B cell (primary cell): ENCODE results near the gene CEP128. TPM values are rescaled to one million over a fixed set of nuclear protein-coding genes. Genes with fewer than 3 reads are reported as not detected.

Experiments used
- ATAC-seq: fragments of 200-7000 bp; cut with Tn5 transposase; one replicate; pipeline ENCODE4 v1.10.0; 2021; ENCODE audit warnings: low read depth, mild to moderate bottlenecking, moderate number of reproducible peaks, moderate library complexity
- CTCF ChIA-PET: fragments of 350-600 bp; sonication (Branson Sonifier 250); formaldehyde crosslinking; loops from one replicate; lab custom pipeline; 2021; ENCODE audit warnings: antibody characterized with exemption, inconsistent platforms; lab: Charles Lee
- POLR2A ChIA-PET: fragments of 350-600 bp; sonication (Branson Sonifier 250); formaldehyde crosslinking; loops from one replicate; lab custom pipeline; 2021; ENCODE audit warnings: antibody characterized with exemption; lab: Charles Lee
- DNase-seq: peaks from one replicate; pipeline ENCODE4 v3.0.0; 2013
- H2AFZ ChIP-seq: 2 replicates; pipeline ENCODE4 v1.6.1; 2012; ENCODE audit warnings: mild to moderate bottlenecking, low read depth, low read length; ENCODE audit not compliant: insufficient read depth, poor library complexity, severe bottlenecking
- H3K27ac ChIP-seq, 2 donors: 1 replicate in 1 of 2; 2 replicates in 1 of 2; pipeline ENCODE4 v1.5.1; 2012 to 2013; ENCODE audit warnings: low read length in 2 of 2, mild to moderate bottlenecking in 2 of 2, moderate library complexity in 1 of 2
- H3K27me3 ChIP-seq, 4 experiments: fragments of 200-600 bp in 1 of 4; sonication (generic) in 1 of 4; replicated peaks in 1 of 4; 1 replicate in 2 of 4; 2 replicates in 2 of 4; pipeline versions ENCODE4 v1.6.1 to v1.7.0; 2013 to 2016; ENCODE audit warnings: low read length in 3 of 4, mild to moderate bottlenecking in 2 of 4, mixed read lengths in 1 of 4, moderate library complexity in 1 of 4; ENCODE audit not compliant: insufficient read depth in 4 of 4, control insufficient read depth in 3 of 4; ENCODE audit errors: control extremely low read depth in 1 of 4
- H3K36me3 ChIP-seq, 2 experiments: replicated peaks in 1 of 2; 1 replicate in 1 of 2; 2 replicates in 1 of 2; pipeline versions ENCODE4 v1.6.1 to v1.7.1; 2013; ENCODE audit warnings: low read length in 1 of 2; ENCODE audit not compliant: insufficient read depth in 2 of 2, control insufficient read depth in 1 of 2; ENCODE audit errors: control extremely low read depth in 1 of 2, extremely low read depth in 1 of 2
- H3K4me1 ChIP-seq, 2 donors: fragments of 200-600 bp in 1 of 2; sonication (generic) in 1 of 2; 1 replicate in 1 of 2; 2 replicates in 1 of 2; pipeline versions ENCODE4 v1.5.1 to v1.6.1; 2013 to 2017; ENCODE audit warnings: low read length in 2 of 2; ENCODE audit not compliant: control insufficient read depth in 2 of 2, insufficient read depth in 2 of 2
- H3K4me2 ChIP-seq: replicated peaks from 2 replicates; pipeline ENCODE3; 2012; ENCODE audit warnings: mild to moderate bottlenecking, low read depth, low read length; ENCODE audit not compliant: poor library complexity, severe bottlenecking
- H3K4me3 ChIP-seq, 5 experiments: fragments of 200-600 bp in 1 of 5; sonication (generic) in 1 of 5; 1 replicate in 3 of 5; 2 replicates in 2 of 5; pipeline versions ENCODE4 v1.5.1 to v1.7.0; 2011 to 2016; ENCODE audit warnings: low read length in 4 of 5, mild to moderate bottlenecking in 4 of 5, low read depth in 2 of 5, control low read depth in 1 of 5, moderate library complexity in 1 of 5; ENCODE audit not compliant: insufficient read depth in 1 of 5; ENCODE audit errors: control extremely low read depth in 1 of 5, extremely low read depth in 1 of 5
- H3K79me2 ChIP-seq: fragments of 200-600 bp; sonication (generic); one replicate; pipeline ENCODE4 v1.6.0; 2016; ENCODE audit warnings: low read length; ENCODE audit not compliant: control insufficient read depth, insufficient read depth
- H3K9ac ChIP-seq: fragments of 200-600 bp; sonication (generic); 2 replicates; pipeline ENCODE4 v1.6.1; 2017; ENCODE audit warnings: mild to moderate bottlenecking, low read length, moderate library complexity
- H3K9me3 ChIP-seq, 3 donors: one replicate each; pipeline versions ENCODE4 v1.6.1 to v1.7.1; 2013; ENCODE audit warnings: low read length in 2 of 3; ENCODE audit not compliant: control insufficient read depth in 2 of 3, insufficient read depth in 1 of 3; ENCODE audit errors: control extremely low read depth in 1 of 3
- H4K20me1 ChIP-seq: 2 replicates; pipeline ENCODE4 v1.6.0; 2012; ENCODE audit warnings: mild to moderate bottlenecking, low read length; ENCODE audit not compliant: insufficient read depth, control insufficient read depth, poor library complexity, severe bottlenecking
- H3K27ac Mint-ChIP-seq: one replicate; pipeline ENCODE4 v1.8.0; 2021; ENCODE audit warnings: mixed read lengths
- H3K27me3 Mint-ChIP-seq: one replicate; pipeline ENCODE4 v1.8.0; 2021; ENCODE audit warnings: mixed read lengths
- H3K4me1 Mint-ChIP-seq: one replicate; pipeline ENCODE4 v1.8.0; 2021; ENCODE audit warnings: mixed read lengths
- H3K4me3 Mint-ChIP-seq: one replicate; pipeline ENCODE4 v1.8.0; 2021; ENCODE audit warnings: mixed read lengths
- H3K9me3 Mint-ChIP-seq: one replicate; pipeline ENCODE4 v1.8.0; 2022; ENCODE audit warnings: mixed read lengths; ENCODE audit not compliant: insufficient read depth
- CTCF ChIP-seq: fragments of 200-600 bp; IDR thresholded peaks from one replicate; pipeline ENCODE4 v1.8.0; 2022; ENCODE audit warnings: antibody characterized with exemption, mild to moderate bottlenecking
- EZH2 ChIP-seq: IDR thresholded peaks from 2 replicates; pipeline ENCODE4 v1.6.1; 2012; ENCODE audit warnings: borderline replicate concordance, low read depth, mild to moderate bottlenecking, moderate library complexity, low read length; ENCODE audit not compliant: insufficient read depth, poor library complexity, severe bottlenecking
- WGBS: methylation state at CpG from one replicate; pipeline ENCODE4 v1.1.5; 2013; ENCODE audit warnings: missing lambda C conversion rate; ENCODE audit not compliant: insufficient coverage; 5-methylcytosine and 5-hydroxymethylcytosine counted together
- intact Hi-C: fragments of 100-400 bp; cut with micrococcal nuclease; formaldehyde crosslinking; loops from one replicate; pipeline ENCODE4 v1.10.0; 2022
- polyA plus RNA-seq: library from polyadenylated mRNA; depleted of rRNA; stranded (reverse); fragments of >200 nt; gene quantifications from 2 replicates; pipeline ENCODE4 v1.2.3, GENCODE V29; 2012
- total RNA-seq, 2 donors: library from RNA; stranded (reverse); fragments of 120-200 nt in 1 of 2; gene quantifications; 1 replicate in 1 of 2; 2 replicates in 1 of 2; pipeline versions ENCODE4 v1.2.3 to v1.2.4, GENCODE V29; 2013 to 2022

The CEP128 gene
- total and polyA plus RNA-seq, 2 donors (not counting 1 experiment from before 2014, with no cell fraction given): 1.1 to 31.6 TPM

DNA sequence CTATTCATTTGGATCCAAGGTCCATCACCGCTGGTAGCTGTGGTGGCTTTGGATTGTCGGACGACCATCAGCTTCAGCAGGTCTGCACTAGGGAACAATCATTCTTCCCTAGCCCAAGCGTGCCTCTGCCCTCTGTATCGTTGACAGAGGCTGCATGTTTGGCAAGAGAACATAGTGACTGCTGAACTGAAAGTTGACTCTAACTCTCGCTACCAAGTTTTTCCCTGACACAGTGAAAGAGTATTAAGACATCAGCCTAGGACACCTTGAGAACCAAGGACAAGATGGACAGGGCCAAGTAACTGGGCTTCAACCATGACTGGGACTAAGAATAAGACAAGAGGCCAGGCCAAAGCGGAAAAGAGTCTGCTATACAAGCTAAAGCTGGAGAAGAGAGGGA, 40.1 kb upstream of the CEP128 start:
- Histone ChIP-seq H3K9me3 (no peaks in the 10 kb centered on the region), H3K4me2 (no peak overlapping the region), H3K4me3 (no peak overlapping the region), H3K9ac (no peak overlapping the region), H3K4me1 (no peaks in the 10 kb centered on the region), H3K79me2 (no peaks in the 10 kb centered on the region), H3K27ac (no peak overlapping the region), H3K27me3 (no peaks in the 10 kb centered on the region), H2AFZ (no peak overlapping the region), H4K20me1 (no peaks in the 10 kb centered on the region), H3K36me3 (no peaks in the 10 kb centered on the region)
- H3K4me3 Mint-ChIP-seq: no peak overlapping the region
- H3K27me3 Mint-ChIP-seq: peaks cover 8% of the 10 kb centered on the region
- ATAC-seq: no peak
- intact Hi-C loops: no loop called here
- no peak for DNase-seq
- no peaks in the 10 kb centered on the region for H3K4me1 Mint-ChIP-seq
- TF ChIP-seq EZH2: no peak
- no peak for TF ChIP-seq CTCF
- 97% methylated on average over 7 of the region's 7 CpGs for WGBS
- H3K9me3 Mint-ChIP-seq: no peaks in the 10 kb centered on the region
- H3K27ac Mint-ChIP-seq: no peak overlapping the region
- CTCF ChIA-PET: interaction anchor here (0.8 to 1.2 kb wide), 2 partner anchors 25 to 28 kb away, joined by 3 read pairs; no protein-coding TSS in a partner anchor
- POLR2A ChIA-PET: no interaction called here

- Histone ChIP-seq H3K4me2 (no peak overlapping the region), H3K9me3 (no peaks in the 10 kb centered on the region), H3K27me3 (no peaks in the 10 kb centered on the region), H4K20me1 (no peaks in the 10 kb centered on the region), H3K79me2 (no peaks in the 10 kb centered on the region), H3K36me3 (no peaks in the 10 kb centered on the region), H3K9ac (no peak overlapping the region), H2AFZ (no peak overlapping the region), H3K27ac (no peak overlapping the region), H3K4me3 (no peak overlapping the region), H3K4me1 (no peaks in the 10 kb centered on the region)
- no peak overlapping the region for H3K4me3 Mint-ChIP-seq
- H3K27me3 Mint-ChIP-seq: peaks cover 8% of the 10 kb centered on the region
- no peak for ATAC-seq
- CTCF ChIA-PET: no interaction called here
- DNase-seq: no peak
- no peak overlapping the region for H3K27ac Mint-ChIP-seq
- TF ChIP-seq CTCF (no peak), EZH2 (no peak)
- no peaks in the 10 kb centered on the region for H3K4me1 Mint-ChIP-seq
- POLR2A ChIA-PET: no interaction called here
- intact Hi-C loops: no loop called here
- no peaks in the 10 kb centered on the region for H3K9me3 Mint-ChIP-seq
- WGBS: 95% methylated on average over 3 of the region's 3 CpGs
Measured at GRCh38 chr14:80981156-80981555, 39.6 kb upstream of the CEP128 start.
